MM.1S (cell line): Measurements from ENCODE around the gene NET1.

Experiments
- EZH2 ChIP-seq: fragments of 300-600 bp; sonication (generic); optimal IDR thresholded peaks from 2 replicates; pipeline ENCODE3; 2017; ENCODE audit warnings: low read depth, mild to moderate bottlenecking, antibody characterized with exemption, low read length, mixed read lengths
- EZH2phosphoT487 ChIP-seq: fragments of 300-600 bp; sonication (generic); IDR thresholded peaks from 2 replicates; pipeline ENCODE4 v1.6.1; 2018; ENCODE audit warnings: antibody characterized with exemption, low read length
- TF ChIP-seq, protein P1 (sequence below): fragments of 300-600 bp; sonication (generic); IDR thresholded peaks from 2 replicates; pipeline ENCODE4 v1.5.1; 2016; ENCODE audit warnings: antibody characterized with exemption, low read length, mixed read lengths

GRCh38 chr10:5462841-5463293 lies 50.5 kb downstream of the NET1 start:
- TF ChIP-seq, protein P1, sequence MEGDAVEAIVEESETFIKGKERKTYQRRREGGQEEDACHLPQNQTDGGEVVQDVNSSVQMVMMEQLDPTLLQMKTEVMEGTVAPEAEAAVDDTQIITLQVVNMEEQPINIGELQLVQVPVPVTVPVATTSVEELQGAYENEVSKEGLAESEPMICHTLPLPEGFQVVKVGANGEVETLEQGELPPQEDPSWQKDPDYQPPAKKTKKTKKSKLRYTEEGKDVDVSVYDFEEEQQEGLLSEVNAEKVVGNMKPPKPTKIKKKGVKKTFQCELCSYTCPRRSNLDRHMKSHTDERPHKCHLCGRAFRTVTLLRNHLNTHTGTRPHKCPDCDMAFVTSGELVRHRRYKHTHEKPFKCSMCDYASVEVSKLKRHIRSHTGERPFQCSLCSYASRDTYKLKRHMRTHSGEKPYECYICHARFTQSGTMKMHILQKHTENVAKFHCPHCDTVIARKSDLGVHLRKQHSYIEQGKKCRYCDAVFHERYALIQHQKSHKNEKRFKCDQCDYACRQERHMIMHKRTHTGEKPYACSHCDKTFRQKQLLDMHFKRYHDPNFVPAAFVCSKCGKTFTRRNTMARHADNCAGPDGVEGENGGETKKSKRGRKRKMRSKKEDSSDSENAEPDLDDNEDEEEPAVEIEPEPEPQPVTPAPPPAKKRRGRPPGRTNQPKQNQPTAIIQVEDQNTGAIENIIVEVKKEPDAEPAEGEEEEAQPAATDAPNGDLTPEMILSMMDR, result no peak
- no peak for TF ChIP-seq EZH2
- TF ChIP-seq EZH2phosphoT487, result no peak
